ENCODE measurements around the gene EOLA1. TPM values are rescaled to one million over a fixed set of nuclear protein-coding genes. Genes with fewer than 3 reads are reported as not detected.
"Not testable (repeated sequence)": the region's sequence is repeated elsewhere in the genome, so short reads cannot be mapped to it uniquely, and the experiment has no call there.

Gene EOLA1
- total and polyA plus RNA-seq, 3 donors from 2014 or later = 10.6 to 13.4 (median 12.0) TPM

GRCh38 chrX:149540131-149540620 is 636 bp upstream of the EOLA1 start:
- intact Hi-C loops (cut with DNase I; ENCODE audit: low total_unique reads) = no loop called here
- H3K27me3 ChIP-seq = no peaks in the 10 kb centered on the region
- H3K9me3 ChIP-seq = no peaks in the 10 kb centered on the region
- peak overlapping the region; percentile 54 to 65 for H3K4me3 ChIP-seq
- DNase-seq = peak; percentile 96
- 0 to 20% methylated on average over 1 of the region's 24 CpGs for WGBS, 2 donors
- H3K4me1 ChIP-seq = peaks cover 3% of the 10 kb centered on the region
- TF ChIP-seq POLR2A (IDR thresholded peaks at IDR 0.05) = no peak
- TF ChIP-seq CTCF (IDR thresholded peaks at IDR 0.05) = no peak
- H3K36me3 ChIP-seq (ENCODE audit: low read depth, missing control alignments) = no peaks in the 10 kb centered on the region
- H3K27ac ChIP-seq = peak overlapping the region; percentile 86 to 88

- WGBS, 2 donors = 4% methylated on average over 11 of the region's 13 CpGs; no CpG with 5 or more reads in 1 of the 2 donors
- no peaks in the 10 kb centered on the region for H3K9me3 ChIP-seq
- intact Hi-C loops (cut with DNase I; ENCODE audit: low total_unique reads) = no loop called here
- H3K27me3 ChIP-seq = no peaks in the 10 kb centered on the region
- peak overlapping the region; percentile 54 to 65 for H3K4me3 ChIP-seq
- H3K36me3 ChIP-seq (ENCODE audit: low read depth, missing control alignments) = no peaks in the 10 kb centered on the region
- no peak for DNase-seq
- H3K27ac ChIP-seq = peak overlapping the region; percentile 86 to 88
- peaks cover 3% of the 10 kb centered on the region for H3K4me1 ChIP-seq
- no peak for TF ChIP-seq CTCF (IDR thresholded peaks at IDR 0.05)
Observed at GRCh38 chrX:149541521-149542047, 772 bp downstream of the EOLA1 start.

GRCh38 chrX:149545545-149546543 is 5.0 kb downstream of the EOLA1 start:
- DNase-seq = peak; percentile 15
- intact Hi-C loops (cut with DNase I; ENCODE audit: low total_unique reads); H3K27me3 ChIP-seq; H3K4me3 ChIP-seq; H3K27ac ChIP-seq; H3K4me1 ChIP-seq; H3K9me3 ChIP-seq; H3K36me3 ChIP-seq (ENCODE audit: low read depth, missing control alignments): not testable (repeated sequence)
- 86% methylated on average over 8 of the region's 29 CpGs; no CpG with 5 or more reads in 1 of the 2 donors for WGBS, 2 donors

- intact Hi-C loops (cut with DNase I; ENCODE audit: low total_unique reads); H3K27ac ChIP-seq: not testable (repeated sequence)
- 86% methylated on average over 1 of the region's 1 CpG; no CpG with 5 or more reads in 1 of the 2 donors for WGBS, 2 donors
Observed at GRCh38 chrX:149546962-149547361, 6.2 kb downstream of the EOLA1 start.

GRCh38 chrX:149547782-149548181 is 7.0 kb downstream of the EOLA1 start:
- 40% methylated on average over 1 of the region's 3 CpGs; no CpG with 5 or more reads in 1 of the 2 donors for WGBS, 2 donors
- not testable (repeated sequence) for H3K27me3 ChIP-seq

More at GRCh38 chrX:149546962-149547361, 6.2 kb downstream of the EOLA1 start:
- H3K27me3 ChIP-seq; H3K9me3 ChIP-seq; H3K36me3 ChIP-seq (ENCODE audit: low read depth, missing control alignments); H3K4me3 ChIP-seq; H3K4me1 ChIP-seq; DNase-seq: not testable (repeated sequence)

GRCh38 chrX:149549701-149550100 is 8.9 kb downstream of the EOLA1 start, which contains the start of gene HSFX3:
Gene HSFX3 (minus strand): TSS chrX:149549924. CDS start chrX:149549852, 72 bp downstream.
- intact Hi-C loops (cut with DNase I; ENCODE audit: low total_unique reads) = not testable (repeated sequence)

More at GRCh38 chrX:149547782-149548181, 7.0 kb downstream of the EOLA1 start:
- H3K36me3 ChIP-seq (ENCODE audit: low read depth, missing control alignments); H3K27ac ChIP-seq; intact Hi-C loops (cut with DNase I; ENCODE audit: low total_unique reads); H3K9me3 ChIP-seq; H3K4me1 ChIP-seq; DNase-seq; H3K4me3 ChIP-seq: not testable (repeated sequence)

GRCh38 chrX:149550454-149550853 is 9.6 kb downstream of the EOLA1 start:
- WGBS, 2 donors = 100% methylated on average over 1 of the region's 1 CpG
- intact Hi-C loops (cut with DNase I; ENCODE audit: low total_unique reads) = not testable (repeated sequence)

More at GRCh38 chrX:149549701-149550100, 8.9 kb downstream of the EOLA1 start, which contains the start of gene HSFX3:
- not testable (repeated sequence) for H3K36me3 ChIP-seq (ENCODE audit: low read depth, missing control alignments); H3K4me3 ChIP-seq; H3K9me3 ChIP-seq; DNase-seq; H3K27ac ChIP-seq; H3K27me3 ChIP-seq; H3K4me1 ChIP-seq
- WGBS, 2 donors = no CpG with 5 or more reads among the region's 6 CpGs

GRCh38 chrX:149551245-149551938 is 10.6 kb downstream of the EOLA1 start:
- intact Hi-C loops (cut with DNase I; ENCODE audit: low total_unique reads); H3K4me1 ChIP-seq; H3K27me3 ChIP-seq; H3K27ac ChIP-seq; H3K36me3 ChIP-seq (ENCODE audit: low read depth, missing control alignments); H3K4me3 ChIP-seq; H3K9me3 ChIP-seq; DNase-seq: not testable (repeated sequence)
- no CpG with 5 or more reads among the region's 4 CpGs for WGBS, 2 donors

More at GRCh38 chrX:149550454-149550853, 9.6 kb downstream of the EOLA1 start:
- not testable (repeated sequence) for H3K4me3 ChIP-seq; H3K27ac ChIP-seq; H3K27me3 ChIP-seq; H3K9me3 ChIP-seq; H3K4me1 ChIP-seq; DNase-seq; H3K36me3 ChIP-seq (ENCODE audit: low read depth, missing control alignments)

GRCh38 chrX:149551939-149552248 is 11.1 kb downstream of the EOLA1 start:
- H3K27me3 ChIP-seq; H3K4me3 ChIP-seq; H3K4me1 ChIP-seq; H3K27ac ChIP-seq; intact Hi-C loops (cut with DNase I; ENCODE audit: low total_unique reads); H3K9me3 ChIP-seq; H3K36me3 ChIP-seq (ENCODE audit: low read depth, missing control alignments); DNase-seq: not testable (repeated sequence)
- no CpG with 5 or more reads among the region's 6 CpGs for WGBS, 2 donors
